GM12874 (cell line): ENCODE measurements around the gene ZMIZ1.

Experiments
- CTCF ChIP-seq: IDR thresholded peaks from 2 replicates; pipeline ENCODE4 v1.5.1; 2011; ENCODE audit warnings: low read depth, mild to moderate bottlenecking, control low read depth, low read length, moderate library complexity; ENCODE audit not compliant: insufficient read depth

ZMIZ1 gene

GRCh38 chr10:79229830-79230327, 161.1 kb downstream of the ZMIZ1 start:
- TF ChIP-seq CTCF = no peak

GRCh38 chr10:79230328-79230830, 161.6 kb downstream of the ZMIZ1 start:
- TF ChIP-seq CTCF = no peak

GRCh38 chr10:79230850-79231249, 162.1 kb downstream of the ZMIZ1 start:
- no peak for TF ChIP-seq CTCF

- no peak for TF ChIP-seq CTCF
These were observed 163.1 kb downstream of the ZMIZ1 start for GRCh38 chr10:79231908-79232307.

GRCh38 chr10:79232864-79233263, 164.1 kb downstream of the ZMIZ1 start:
- TF ChIP-seq CTCF = no peak

GRCh38 chr10:79234391-79235315, 165.9 kb downstream of the ZMIZ1 start:
- no peak for TF ChIP-seq CTCF

GRCh38 chr10:79235765-79236432, 167.1 kb downstream of the ZMIZ1 start:
- TF ChIP-seq CTCF = no peak
